HepG2 (cell line): Measurements from ENCODE around the gene PSMB10. TPM values are rescaled to one million over a fixed set of nuclear protein-coding genes. Genes with fewer than 3 reads are reported as not detected.

Experiments
- AGO1 ChIP-seq: fragments of 200-400 bp; formaldehyde crosslinking; IDR thresholded peaks from 2 replicates; pipeline ENCODE4 v1.6.1; 2017; ENCODE audit warnings: mild to moderate bottlenecking, low read depth, low read length, moderate library complexity; ENCODE audit not compliant: poor library complexity, severe bottlenecking
- AKAP8 ChIP-seq: sonication (generic); formaldehyde crosslinking; IDR thresholded peaks from 2 replicates; pipeline ENCODE4 v1.5.1; 2020; ENCODE audit warnings: mild to moderate bottlenecking, missing genetic modification reagents
- GABPB1 ChIP-seq: IDR thresholded peaks from 2 replicates; pipeline ENCODE4 v1.6.1; 2016; ENCODE audit warnings: mild to moderate bottlenecking, missing genetic modification reagents, moderate library complexity, missing compliant biosample characterization
- MNT ChIP-seq: fragments of 450-650 bp; IDR thresholded peaks from 2 replicates; pipeline ENCODE4 v1.6.1; 2016
- NONO ChIP-seq, 2 experiments: fragments of 450-650 bp in 1 of 2; sonication (generic) in 1 of 2; formaldehyde crosslinking in 1 of 2; IDR thresholded peaks in 1 of 2; conservative IDR thresholded peaks in 1 of 2; 2 replicates each; pipeline versions ENCODE4 v1.6.1 to v1.8.0; 2017 to 2022; ENCODE audit warnings: mild to moderate bottlenecking in 1 of 2, missing genetic modification reagents in 1 of 2, moderate library complexity in 1 of 2
- POGK ChIP-seq: sonication (generic); formaldehyde crosslinking; conservative IDR thresholded peaks from 2 replicates; pipeline ENCODE4 v1.8.0; 2022; ENCODE audit warnings: mild to moderate bottlenecking, moderate library complexity, missing genetic modification reagents
- POLR2G ChIP-seq: fragments of 200-400 bp; formaldehyde crosslinking; IDR thresholded peaks from 2 replicates; pipeline ENCODE4 v1.6.1; 2018; ENCODE audit warnings: mild to moderate bottlenecking, low read depth, low read length, moderate library complexity
- RBAK ChIP-seq: sonication (generic); formaldehyde crosslinking; IDR thresholded peaks from 2 replicates; pipeline ENCODE4 v1.5.1; 2020; ENCODE audit warnings: mild to moderate bottlenecking, missing genetic modification reagents
- RBFOX2 ChIP-seq: fragments of 200-400 bp; formaldehyde crosslinking; IDR thresholded peaks from 2 replicates; pipeline ENCODE4 v1.6.1; 2017; ENCODE audit warnings: low read depth, mild to moderate bottlenecking, low read length
- REPIN1 ChIP-seq: sonication (generic); formaldehyde crosslinking; IDR thresholded peaks from 2 replicates; pipeline ENCODE4 v1.8.0; 2022; ENCODE audit warnings: missing genetic modification reagents, low read depth, mild to moderate bottlenecking, borderline replicate concordance
- THAP8 ChIP-seq: sonication (generic); formaldehyde crosslinking; IDR thresholded peaks from 2 replicates; pipeline ENCODE4 v1.5.1; 2020; ENCODE audit warnings: missing genetic modification reagents, mild to moderate bottlenecking, borderline replicate concordance
- TOPORS ChIP-seq: sonication (generic); formaldehyde crosslinking; IDR thresholded peaks from 2 replicates; pipeline ENCODE4 v1.8.0; 2023; ENCODE audit warnings: mild to moderate bottlenecking, missing genetic modification reagents
- ZBTB4 ChIP-seq: sonication (generic); formaldehyde crosslinking; IDR thresholded peaks from 2 replicates; pipeline ENCODE4 v1.4.0; 2020; ENCODE audit warnings: missing genetic modification reagents, mild to moderate bottlenecking, borderline replicate concordance
- ZNF253 ChIP-seq: sonication (generic); formaldehyde crosslinking; IDR thresholded peaks from 2 replicates; pipeline ENCODE4 v1.8.0; 2022; ENCODE audit warnings: mild to moderate bottlenecking, missing genetic modification reagents, borderline replicate concordance
- ZNF274 ChIP-seq: sonication (generic); formaldehyde crosslinking; IDR thresholded peaks from 2 replicates; pipeline ENCODE4 v1.5.1; 2020; ENCODE audit warnings: mild to moderate bottlenecking, missing genetic modification reagents
- ZNF326 ChIP-seq: sonication (generic); formaldehyde crosslinking; IDR thresholded peaks from 2 replicates; pipeline ENCODE4 v1.4.0; 2020; ENCODE audit warnings: missing genetic modification reagents, borderline replicate concordance
- ZNF335 ChIP-seq: sonication (generic); formaldehyde crosslinking; IDR thresholded peaks from 2 replicates; pipeline ENCODE4 v1.4.0; 2020; ENCODE audit warnings: missing genetic modification reagents
- ZNF619 ChIP-seq: sonication (generic); formaldehyde crosslinking; IDR thresholded peaks from 2 replicates; pipeline ENCODE4 v1.4.0; 2020; ENCODE audit warnings: mild to moderate bottlenecking, missing genetic modification reagents
- polyA plus RNA-seq, 8 experiments: library from polyadenylated mRNA; depleted of rRNA in 3 of 8; stranded (reverse) in 7 of 8; unstranded in 1 of 8; fragments of >200 nt; fragmentation: Illumina TruSeq in 4 of 8; extraction: Trizol in 4 of 8; gene quantifications; 2 replicates each; pipeline versions ENCODE4 v1.2.1 to v1.2.3, GENCODE V29; 2011 to 2016; ENCODE audit warnings: low read depth in 4 of 8, missing spikeins in 1 of 8, mixed read lengths in 1 of 8; ENCODE audit not compliant: insufficient read depth in 1 of 8
- total RNA-seq, 5 experiments: library from RNA; depleted of rRNA; stranded (reverse); fragments of >200 nt; fragmentation: Illumina TruSeq; extraction: Trizol; gene quantifications; 2 replicates each; pipeline ENCODE4 v1.2.3, GENCODE V29; 2016; ENCODE audit warnings: low read depth in 1 of 5

The PSMB10 gene
- total and polyA plus RNA-seq, 2 of the 13 experiments (the other 11 are each of a cell fraction or from before 2014, with no cell fraction given): 12.7 to 65.9 TPM

GRCh38 chr16:67939507-67940445 is 3.1 kb upstream of the PSMB10 start (continued):
- TF ChIP-seq POGK (CRISPR knock-in tag): 0 out of 2 replicates have a peak, but pooled peaks have one; percentile 29
- peak; percentile 87 for TF ChIP-seq AKAP8
- TF ChIP-seq RBAK (CRISPR knock-in tag): peak; percentile 26; the same call in 1 of the 2 replicates
- no peak for TF ChIP-seq NONO (IDR thresholded peaks at IDR 0.05)
- TF ChIP-seq NONO (CRISPR knock-in tag; conservative IDR thresholded peaks at IDR 0.05): 0 out of 2 replicates have a peak, but pooled peaks have one; percentile 54
- TF ChIP-seq ZNF335 (CRISPR knock-in tag): 0 out of 2 replicates have a peak, but pooled peaks have one; percentile 30
- TF ChIP-seq TOPORS: 0 out of 2 replicates have a peak, but pooled peaks have one; percentile 75
- TF ChIP-seq MNT: no peak
- peak; percentile 66; the same call in 1 of the 2 replicates for TF ChIP-seq ZNF619
- TF ChIP-seq ZNF274 (CRISPR knock-in tag): peak; percentile 64; the same call in 1 of the 2 replicates
- TF ChIP-seq THAP8: no peak
- TF ChIP-seq RBFOX2: peak; percentile 76
- peak; percentile 72; the same call in 1 of the 2 replicates for TF ChIP-seq ZNF326 (CRISPR knock-in tag)
- TF ChIP-seq GABPB1: 0 out of 2 replicates have a peak, but pooled peaks have one; percentile 4
- peak; percentile 46 for TF ChIP-seq POLR2G
- TF ChIP-seq ZNF253 (CRISPR knock-in tag): peak; percentile 64; the same call in 1 of the 2 replicates
- TF ChIP-seq ZBTB4 (CRISPR knock-in tag): 0 out of 2 replicates have a peak, but pooled peaks have one; percentile 26
- TF ChIP-seq REPIN1 (CRISPR knock-in tag): peak; percentile 69; the same call in 1 of the 2 replicates
- peak; percentile 91 for TF ChIP-seq AGO1
